IMR-90 (cell line): ENCODE measurements around the gene THOP1. TPM values are rescaled to one million over a fixed set of nuclear protein-coding genes. Genes with fewer than 3 reads are reported as not detected.

Experiments used
- ATAC-seq: fragments of 200-7000 bp; cut with Tn5 transposase; 2 replicates; pipeline ENCODE4 v1.9.1; 2020; ENCODE audit warnings: low read depth, mild to moderate bottlenecking, moderate library complexity
- BruUV-seq: library from RNA; stranded (reverse); fragments of 400-500 nt; replicated peaks from 2 replicates; lab custom pipeline; 2021; lab: Mats Ljungman, UMichigan
- CTCF ChIA-PET: fragments of 300-600 bp; formaldehyde crosslinking; extraction: SDS; loops from one replicate; lab custom pipeline; 2021; ENCODE audit warnings: antibody characterized with exemption; lab: Yijun Ruan, JAX
- POLR2A ChIA-PET: fragments of 300-600 bp; sonication (Branson Sonifier 250); formaldehyde crosslinking; loops from one replicate; lab custom pipeline; 2022; ENCODE audit warnings: antibody characterized with exemption; ENCODE audit not compliant: unreplicated experiment; lab: Charles Lee
- DNase-seq: peaks from one replicate; pipeline ENCODE4 v3.0.0; 2013
- H2AFZ ChIP-seq: replicated peaks from 2 replicates; pipeline ENCODE3; 2013; ENCODE audit warnings: low read length, mild to moderate bottlenecking; ENCODE audit not compliant: poor library complexity
- H2AK5ac ChIP-seq: 2 replicates; pipeline ENCODE4 v1.6.1; 2013; ENCODE audit warnings: low read depth, low read length, inconsistent platforms
- H2AK9ac ChIP-seq: replicated peaks from 2 replicates; pipeline ENCODE3; 2013; ENCODE audit warnings: mild to moderate bottlenecking, low read depth, low read length, moderate library complexity; ENCODE audit not compliant: poor library complexity
- H2BK120ac ChIP-seq: 2 replicates; pipeline ENCODE4 v1.6.1; 2013; ENCODE audit warnings: low read depth, low read length, inconsistent platforms
- H2BK15ac ChIP-seq: 3 replicates; pipeline ENCODE4 v1.6.1; 2013; ENCODE audit warnings: low read depth, low read length, inconsistent platforms
- H2BK20ac ChIP-seq: 2 replicates; pipeline ENCODE4 v1.6.1; 2013; ENCODE audit warnings: low read depth, mild to moderate bottlenecking, inconsistent platforms, low read length, moderate library complexity
- H2BK5ac ChIP-seq: 2 replicates; pipeline ENCODE4 v1.6.1; 2013; ENCODE audit warnings: mild to moderate bottlenecking, low read depth, low read length, inconsistent platforms; ENCODE audit not compliant: poor library complexity, severe bottlenecking
- H3K14ac ChIP-seq: replicated peaks from 2 replicates; pipeline ENCODE4 v1.6.1; 2013; ENCODE audit warnings: low read depth, low read length, inconsistent platforms
- H3K18ac ChIP-seq: 2 replicates; pipeline ENCODE4 v1.6.1; 2013; ENCODE audit warnings: low read depth, low read length, control low read depth
- H3K23ac ChIP-seq: 2 replicates; pipeline ENCODE4 v1.6.1; 2013; ENCODE audit warnings: low read depth, low read length, inconsistent platforms
- H3K27ac ChIP-seq: 2 replicates; pipeline ENCODE4 v1.5.1; 2013; ENCODE audit warnings: mild to moderate bottlenecking, control low read depth, low read length; ENCODE audit not compliant: insufficient read depth
- H3K27me3 ChIP-seq: 2 replicates; pipeline ENCODE4 v1.6.1; 2013; ENCODE audit warnings: low read length; ENCODE audit not compliant: control insufficient read depth, insufficient read depth
- H3K36me3 ChIP-seq: 2 replicates; pipeline ENCODE4 v1.6.1; 2013; ENCODE audit warnings: low read length, mixed read lengths; ENCODE audit not compliant: control insufficient read depth, insufficient read depth
- H3K4ac ChIP-seq: 2 replicates; pipeline ENCODE4 v1.6.1; 2013; ENCODE audit warnings: low read depth, low read length, inconsistent platforms
- H3K4me1 ChIP-seq: 2 replicates; pipeline ENCODE4 v1.6.1; 2013; ENCODE audit warnings: low read length, mixed read lengths; ENCODE audit not compliant: control insufficient read depth, insufficient read depth
- H3K4me2 ChIP-seq: 2 replicates; pipeline ENCODE4 v1.6.1; 2013; ENCODE audit warnings: low read depth, mild to moderate bottlenecking, control low read depth, low read length, moderate library complexity
- H3K4me3 ChIP-seq: 2 replicates; pipeline ENCODE4 v1.5.1; 2013; ENCODE audit warnings: low read depth, mild to moderate bottlenecking, control low read depth, low read length, moderate library complexity; ENCODE audit not compliant: insufficient read depth
- H3K56ac ChIP-seq: 2 replicates; pipeline ENCODE4 v1.6.1; 2013; ENCODE audit warnings: low read length, inconsistent platforms; ENCODE audit not compliant: insufficient read depth; ENCODE audit errors: extremely low read depth
- H3K79me1 ChIP-seq, 2 experiments: 2 replicates each; pipeline ENCODE4 v1.6.1; 2013; ENCODE audit warnings: low read length in 2 of 2, inconsistent platforms in 1 of 2, low read depth in 1 of 2
- H3K9ac ChIP-seq: 2 replicates; pipeline ENCODE4 v1.6.1; 2013; ENCODE audit warnings: low read depth, low read length, control low read depth
- H3K9me1 ChIP-seq: 2 replicates; pipeline ENCODE4 v1.6.1; 2013; ENCODE audit warnings: low read length, inconsistent platforms; ENCODE audit not compliant: insufficient read depth
- H3K9me3 ChIP-seq: 2 replicates; pipeline ENCODE4 v1.6.1; 2013; ENCODE audit warnings: low read length; ENCODE audit not compliant: control insufficient read depth, insufficient read depth
- H4K20me1 ChIP-seq: 2 replicates; pipeline ENCODE4 v1.6.1; 2013; ENCODE audit warnings: low read length, inconsistent platforms; ENCODE audit not compliant: insufficient read depth
- H4K5ac ChIP-seq: 2 replicates; pipeline ENCODE4 v1.6.1; 2013; ENCODE audit warnings: mild to moderate bottlenecking, low read depth, low read length, control low read depth
- H4K8ac ChIP-seq, 2 experiments: 2 replicates each; pipeline ENCODE4 v1.6.1; 2013; ENCODE audit warnings: low read depth in 2 of 2, low read length in 2 of 2, control low read depth in 1 of 2, inconsistent platforms in 1 of 2
- H4K91ac ChIP-seq: 2 replicates; pipeline ENCODE4 v1.6.1; 2013; ENCODE audit warnings: low read depth, low read length, inconsistent platforms; ENCODE audit not compliant: insufficient read depth
- CEBPB ChIP-seq: IDR thresholded peaks from 2 replicates; pipeline ENCODE4 v1.6.1; 2012; ENCODE audit warnings: low read depth, low read length, improper control_type of control experiment
- RAD21 ChIP-seq: IDR thresholded peaks from 2 replicates; pipeline ENCODE4 v1.6.1; 2012; ENCODE audit warnings: low read length, improper control_type of control experiment
- WGBS, 2 experiments: methylation state at CpG; one replicate each; pipeline versions ENCODE4 v1.1.5 to v1.1.7; 2013; ENCODE audit warnings: missing lambda C conversion rate in 2 of 2; ENCODE audit not compliant: insufficient read length in 1 of 2; ENCODE audit errors: extremely low coverage in 2 of 2; 5-methylcytosine and 5-hydroxymethylcytosine counted together
- dilution Hi-C: fragments of 300-500 bp; cut with HindIII; formaldehyde crosslinking; loops from one replicate; pipeline ENCODE4 v1.14.3; 2018; ENCODE audit warnings: low sequenced_read_pairs; ENCODE audit not compliant: unreplicated experiment
- in situ Hi-C: fragments of 300-500 bp; cut with MboI; formaldehyde crosslinking; loops from 3 replicates; pipeline ENCODE4 v1.14.3; 2019; ENCODE audit warnings: low sequenced_read_pairs, inconsistent platforms, mixed read lengths
- intact Hi-C: fragments of 100-400 bp; cut with micrococcal nuclease; formaldehyde crosslinking; loops from 2 replicates; pipeline ENCODE4 v1.10.0; 2022
- polyA plus RNA-seq, 3 experiments: library from polyadenylated mRNA; depleted of rRNA; stranded (reverse); fragments of >200 nt; gene quantifications; 2 replicates each; pipeline ENCODE4 v1.2.3, GENCODE V29; 2012; ENCODE audit warnings: low replicate concordance in 1 of 3
- total RNA-seq: library from RNA; depleted of rRNA; stranded (reverse); fragments of >200 nt; gene quantifications from 2 replicates; pipeline ENCODE4 v1.2.3, GENCODE V29; 2012

The THOP1 gene
- total and polyA plus RNA-seq, 2 of the 4 experiments (the other 2 are of a cell fraction): 57.5 to 91.9 TPM

GRCh38 chr19:2775556-2776430 lies 9.5 kb upstream of the THOP1 start:
- no TSS peak for BruUV-seq

More at GRCh38 chr19:2775556-2776430, 9.5 kb upstream of the THOP1 start:
- Histone ChIP-seq H2AFZ (no peak overlapping the region), H3K4ac (no peak overlapping the region), H3K27me3 (no peaks in the 10 kb centered on the region), H3K36me3 (peaks cover 6% of the 10 kb centered on the region), H3K14ac (no peak overlapping the region), H3K4me3 (no peak overlapping the region), H2BK5ac (no peak overlapping the region), H4K8ac (no peak overlapping the region), H3K79me1 (peaks cover 0 to 72% of the 10 kb centered on the region in 2 experiments; a peak in 2 of 4 replicates), H2AK9ac (no peak overlapping the region), H3K4me1 (no peaks in the 10 kb centered on the region), H4K91ac (no peak overlapping the region), H3K9me1 (peaks cover 6% of the 10 kb centered on the region; the same call in 1 of the 2 replicates), H3K18ac (no peak overlapping the region), H3K27ac (no peak overlapping the region), H4K5ac (no peak overlapping the region), H3K4me2 (no peak overlapping the region), H3K23ac (no peak overlapping the region), H3K9me3 (no peaks in the 10 kb centered on the region), H4K20me1 (peaks cover 85% of the 10 kb centered on the region), H2AK5ac (no peak overlapping the region), H2BK15ac (no peak overlapping the region), H3K9ac (no peak overlapping the region), H2BK20ac (no peak overlapping the region), H2BK120ac (no peak overlapping the region), H3K56ac (no peak overlapping the region)
- no peak for TF ChIP-seq RAD21
- TF ChIP-seq CEBPB: peak; percentile 55
- WGBS, 2 experiments: 96% methylated on average over 5 of the region's 29 CpGs; no CpG with 5 or more reads in 1 of the 2 experiments
- in situ Hi-C loops: no loop called here
- ATAC-seq (no peak; the same call in 1 of the 2 replicates), DNase-seq (peak; percentile 35)
- CTCF ChIA-PET: no interaction called here
- dilution Hi-C loops: no loop called here
- intact Hi-C loops: no loop called here
- POLR2A ChIA-PET: no interaction called here
